C4-2B (cell line): ENCODE data around the gene OR2V1.

ENCODE experiments used
- ZFX ChIP-seq: fragments of 450-650 bp; IDR thresholded peaks from 2 replicates; pipeline ENCODE4 v1.6.1; 2017
- TF ChIP-seq, protein P1 (sequence below): fragments of 450-650 bp; conservative IDR thresholded peaks from 2 replicates; pipeline ENCODE4 v1.5.1; 2017; ENCODE audit warnings: mild to moderate bottlenecking

DNA sequence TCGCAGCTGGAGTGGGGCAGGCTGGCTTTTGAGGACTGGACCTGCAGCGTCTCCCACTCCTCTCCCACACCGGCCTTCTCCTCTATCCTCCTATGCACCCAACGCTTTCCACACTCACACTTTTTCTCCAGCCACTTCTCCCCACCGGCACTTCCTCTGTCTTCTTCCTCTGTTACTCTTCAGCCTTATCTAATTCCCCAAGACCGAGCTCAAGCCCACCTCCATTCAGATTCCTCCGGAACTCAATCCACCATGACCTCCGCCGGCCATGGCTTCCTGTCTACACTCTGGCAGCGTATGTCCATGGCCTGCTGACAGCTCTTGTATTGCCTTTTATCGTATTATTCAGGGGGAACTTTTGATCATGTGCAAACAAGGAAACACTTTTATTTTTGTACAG is 545 bp upstream of the OR2V1 start:
- TF ChIP-seq, protein P1, sequence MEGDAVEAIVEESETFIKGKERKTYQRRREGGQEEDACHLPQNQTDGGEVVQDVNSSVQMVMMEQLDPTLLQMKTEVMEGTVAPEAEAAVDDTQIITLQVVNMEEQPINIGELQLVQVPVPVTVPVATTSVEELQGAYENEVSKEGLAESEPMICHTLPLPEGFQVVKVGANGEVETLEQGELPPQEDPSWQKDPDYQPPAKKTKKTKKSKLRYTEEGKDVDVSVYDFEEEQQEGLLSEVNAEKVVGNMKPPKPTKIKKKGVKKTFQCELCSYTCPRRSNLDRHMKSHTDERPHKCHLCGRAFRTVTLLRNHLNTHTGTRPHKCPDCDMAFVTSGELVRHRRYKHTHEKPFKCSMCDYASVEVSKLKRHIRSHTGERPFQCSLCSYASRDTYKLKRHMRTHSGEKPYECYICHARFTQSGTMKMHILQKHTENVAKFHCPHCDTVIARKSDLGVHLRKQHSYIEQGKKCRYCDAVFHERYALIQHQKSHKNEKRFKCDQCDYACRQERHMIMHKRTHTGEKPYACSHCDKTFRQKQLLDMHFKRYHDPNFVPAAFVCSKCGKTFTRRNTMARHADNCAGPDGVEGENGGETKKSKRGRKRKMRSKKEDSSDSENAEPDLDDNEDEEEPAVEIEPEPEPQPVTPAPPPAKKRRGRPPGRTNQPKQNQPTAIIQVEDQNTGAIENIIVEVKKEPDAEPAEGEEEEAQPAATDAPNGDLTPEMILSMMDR = no peak
- TF ChIP-seq ZFX = no peak
